ENCODE results near the gene IFNA16.

GRCh38 chr9:21210311-21210710, 6.8 kb downstream of the IFNA16 start:
- TF ChIP-seq, protein P1, sequence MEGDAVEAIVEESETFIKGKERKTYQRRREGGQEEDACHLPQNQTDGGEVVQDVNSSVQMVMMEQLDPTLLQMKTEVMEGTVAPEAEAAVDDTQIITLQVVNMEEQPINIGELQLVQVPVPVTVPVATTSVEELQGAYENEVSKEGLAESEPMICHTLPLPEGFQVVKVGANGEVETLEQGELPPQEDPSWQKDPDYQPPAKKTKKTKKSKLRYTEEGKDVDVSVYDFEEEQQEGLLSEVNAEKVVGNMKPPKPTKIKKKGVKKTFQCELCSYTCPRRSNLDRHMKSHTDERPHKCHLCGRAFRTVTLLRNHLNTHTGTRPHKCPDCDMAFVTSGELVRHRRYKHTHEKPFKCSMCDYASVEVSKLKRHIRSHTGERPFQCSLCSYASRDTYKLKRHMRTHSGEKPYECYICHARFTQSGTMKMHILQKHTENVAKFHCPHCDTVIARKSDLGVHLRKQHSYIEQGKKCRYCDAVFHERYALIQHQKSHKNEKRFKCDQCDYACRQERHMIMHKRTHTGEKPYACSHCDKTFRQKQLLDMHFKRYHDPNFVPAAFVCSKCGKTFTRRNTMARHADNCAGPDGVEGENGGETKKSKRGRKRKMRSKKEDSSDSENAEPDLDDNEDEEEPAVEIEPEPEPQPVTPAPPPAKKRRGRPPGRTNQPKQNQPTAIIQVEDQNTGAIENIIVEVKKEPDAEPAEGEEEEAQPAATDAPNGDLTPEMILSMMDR (IDR thresholded peaks at IDR 0.05): no peak
- TF ChIP-seq POLR2A (IDR thresholded peaks at IDR 0.05): no peak

Data from right lobe of liver (tissue), 4 donors.